Measurements from ENCODE around the gene ABCA10.

GRCh38 chr17:69235338-69236058 lies 6.9 kb upstream of the ABCA10 start:
- TF ChIP-seq CTCF (IDR thresholded peaks at IDR 0.05): peak; percentile 75 to 80 (median 77)
- TF ChIP-seq POLR2A (IDR thresholded peaks at IDR 0.05): no peak

Data from right lobe of liver (tissue), 4 donors.